Activated naive CD4-positive, alpha-beta T cell (primary cell): Measurements from ENCODE around the gene VEZT.
"Not testable (repeated sequence)": the region's sequence is repeated elsewhere in the genome, so short reads cannot be mapped to it uniquely, and the experiment has no call there.

Experiments used
- DNase-seq, 4 experiments: peaks; one replicate each; lab custom pipeline; 2025; lab: John Stamatoyannopoulos, UW

The VEZT gene

DNA sequence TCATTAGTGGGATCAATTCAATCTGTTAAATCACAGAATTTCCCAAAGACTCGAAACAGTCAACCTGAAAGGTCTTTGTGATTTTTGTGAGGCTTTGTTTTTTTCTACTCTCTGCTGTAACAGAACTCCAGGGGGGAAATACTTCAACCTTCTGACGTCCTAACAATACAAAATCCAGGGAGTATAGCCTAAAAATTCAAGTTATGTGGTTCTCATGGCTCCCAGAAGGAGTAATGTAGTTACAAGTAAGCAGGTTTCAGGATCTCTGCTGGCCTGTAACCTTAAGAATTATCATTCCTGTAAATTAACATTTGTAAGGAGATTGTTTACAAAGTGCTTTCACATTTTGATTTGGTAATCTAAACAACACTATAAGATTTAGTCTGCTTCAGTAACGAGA is 39.9 kb downstream of the VEZT start:
- no peak for DNase-seq

DNA sequence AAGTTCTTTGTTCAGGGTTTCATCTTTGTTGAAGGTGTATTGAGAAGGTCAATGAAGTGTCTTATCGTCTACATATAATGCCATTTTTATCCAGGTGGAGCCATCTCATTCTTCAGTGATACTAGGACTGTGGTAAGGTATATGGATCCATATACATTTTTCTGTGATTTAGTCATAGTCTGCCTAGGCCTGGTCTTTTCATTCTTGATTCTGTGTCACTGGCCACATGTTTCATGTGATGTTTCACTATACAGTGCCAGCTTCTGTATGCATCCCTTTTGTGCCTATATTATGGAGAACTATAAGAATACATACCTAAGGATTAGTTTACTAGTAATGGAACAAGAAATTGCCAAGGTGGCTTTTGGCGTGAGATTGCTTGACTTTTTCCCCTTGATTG is 40.5 kb downstream of the VEZT start:
- DNase-seq = no peak

DNA sequence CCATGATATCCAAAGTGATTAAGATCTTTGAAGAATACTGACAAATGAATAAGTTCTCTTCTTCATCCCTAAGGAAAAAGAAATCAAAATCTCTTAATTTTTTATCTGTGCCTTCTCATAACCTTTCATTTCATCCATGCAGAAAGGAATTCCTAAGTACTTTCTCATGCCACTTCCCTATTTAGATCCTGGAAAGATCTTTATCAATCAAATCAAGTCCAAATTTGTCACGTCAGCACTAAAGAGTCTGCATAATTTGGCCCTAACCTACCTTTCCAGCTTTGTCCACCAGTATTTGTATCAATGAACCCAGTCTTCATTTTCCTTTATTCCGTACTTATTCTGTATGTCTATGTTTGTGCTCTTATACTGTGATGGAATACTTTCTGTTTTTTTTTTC is 41.2 kb downstream of the VEZT start:
- no peak for DNase-seq

DNA sequence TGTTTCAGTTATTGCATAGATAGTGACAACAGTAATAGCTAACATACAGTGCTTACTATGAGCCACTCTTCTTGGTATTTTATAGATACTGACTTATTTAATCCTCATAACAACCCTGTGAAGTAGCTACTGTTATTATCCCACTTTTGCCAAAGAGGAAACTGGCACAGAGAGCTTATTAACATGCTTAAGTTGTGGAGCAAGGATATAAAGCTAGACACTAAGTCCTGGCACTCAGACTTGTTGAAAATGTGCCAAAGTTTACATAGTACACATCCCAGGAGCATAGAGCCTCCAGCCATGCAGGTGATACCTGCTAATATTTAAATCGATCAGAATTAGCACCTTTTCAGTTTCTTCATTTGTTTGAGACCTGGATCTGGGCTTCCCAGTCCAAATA is 41.8 kb downstream of the VEZT start:
- DNase-seq = no peak

DNA sequence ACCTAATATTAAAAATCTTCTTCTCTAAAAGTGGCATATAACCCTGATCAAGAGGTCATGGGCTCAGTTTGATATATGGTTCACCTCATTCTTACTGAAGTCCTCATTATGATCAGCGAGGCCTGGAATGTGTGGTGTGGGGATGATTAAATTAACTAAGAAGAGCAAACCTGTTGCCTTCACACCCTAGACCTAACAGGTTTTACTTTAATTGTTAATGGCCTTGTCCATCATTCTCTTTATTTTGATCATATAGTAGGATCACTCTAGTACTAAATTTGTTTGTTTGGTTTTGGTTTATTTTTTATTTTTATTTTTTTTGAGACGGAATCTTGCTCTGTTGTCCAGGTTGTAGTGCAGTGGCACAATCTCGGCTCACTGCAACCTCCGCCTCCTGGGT is 43.5 kb downstream of the VEZT start:
- no peak for DNase-seq

DNA sequence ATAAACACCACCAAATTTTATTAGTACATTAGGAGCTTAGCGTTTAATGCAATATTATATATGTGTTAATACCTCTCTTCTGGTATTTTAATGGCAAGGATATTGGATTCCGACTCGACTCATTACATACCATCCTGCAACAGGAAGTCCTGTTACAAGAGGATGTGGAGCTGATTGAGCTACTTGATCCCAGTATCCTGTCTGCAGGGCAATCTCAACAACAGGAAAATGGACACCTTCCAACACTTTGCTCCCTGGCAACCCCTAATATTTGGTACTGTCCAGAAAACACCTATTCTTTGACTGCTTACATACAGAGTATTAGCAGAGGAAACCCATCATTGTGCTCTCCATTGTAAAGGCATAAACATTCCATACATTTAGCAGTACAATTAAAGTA is 45.2 kb downstream of the VEZT start:
- no peak for DNase-seq

DNA sequence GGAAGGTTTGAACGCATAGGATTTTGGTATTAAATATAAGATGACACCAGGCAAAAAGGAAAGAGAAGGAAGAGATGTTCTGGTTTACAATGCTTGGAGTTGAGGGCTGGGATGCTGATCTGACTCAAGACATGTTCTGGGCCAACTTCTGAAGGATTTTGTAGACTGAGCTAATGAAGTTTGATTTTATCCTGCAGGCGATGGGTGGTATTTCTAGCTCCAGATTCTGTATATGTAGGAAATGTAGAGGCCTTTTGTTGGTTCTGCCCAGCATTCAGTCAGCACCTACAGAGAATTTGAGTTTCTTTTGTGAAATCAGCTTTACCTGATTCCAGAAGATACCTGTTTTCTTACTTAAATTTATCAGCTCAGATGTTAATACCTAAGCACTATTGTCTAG is 48.2 kb downstream of the VEZT start:
- DNase-seq = no peak

DNA sequence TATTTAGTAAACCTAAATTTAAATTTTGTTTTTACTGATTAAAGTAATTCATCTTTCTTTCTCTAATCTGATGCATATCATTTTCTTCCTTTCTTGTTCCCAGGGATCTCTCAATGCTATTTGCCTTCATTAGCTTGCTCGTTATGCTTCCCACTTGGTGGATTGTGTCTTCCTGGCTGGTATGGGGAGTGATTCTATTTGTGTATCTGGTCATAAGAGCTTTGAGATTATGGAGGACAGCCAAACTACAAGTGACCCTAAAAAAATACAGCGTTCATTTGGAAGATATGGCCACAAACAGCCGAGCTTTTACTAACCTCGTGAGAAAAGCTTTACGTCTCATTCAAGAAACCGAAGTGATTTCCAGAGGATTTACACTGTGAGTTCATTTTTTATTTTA is 48.6 kb downstream of the VEZT start:
- no peak for DNase-seq

DNA sequence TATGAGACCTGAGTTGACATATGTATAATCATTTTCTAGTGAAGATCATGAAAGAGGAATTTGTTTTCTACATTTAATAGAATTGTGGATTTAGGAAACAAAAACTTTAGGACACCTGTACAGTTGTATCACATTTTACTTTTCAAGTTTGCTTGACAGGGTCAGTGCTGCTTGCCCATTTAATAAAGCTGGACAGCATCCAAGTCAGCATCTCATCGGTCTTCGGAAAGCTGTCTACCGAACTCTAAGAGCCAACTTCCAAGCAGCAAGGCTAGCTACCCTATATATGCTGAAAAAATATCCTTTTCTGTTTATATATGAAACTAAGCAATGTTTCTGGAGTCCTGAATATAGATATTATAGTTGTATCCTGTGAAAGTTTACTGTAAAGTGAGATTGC is 52.3 kb downstream of the VEZT start:
- no peak for DNase-seq

DNA sequence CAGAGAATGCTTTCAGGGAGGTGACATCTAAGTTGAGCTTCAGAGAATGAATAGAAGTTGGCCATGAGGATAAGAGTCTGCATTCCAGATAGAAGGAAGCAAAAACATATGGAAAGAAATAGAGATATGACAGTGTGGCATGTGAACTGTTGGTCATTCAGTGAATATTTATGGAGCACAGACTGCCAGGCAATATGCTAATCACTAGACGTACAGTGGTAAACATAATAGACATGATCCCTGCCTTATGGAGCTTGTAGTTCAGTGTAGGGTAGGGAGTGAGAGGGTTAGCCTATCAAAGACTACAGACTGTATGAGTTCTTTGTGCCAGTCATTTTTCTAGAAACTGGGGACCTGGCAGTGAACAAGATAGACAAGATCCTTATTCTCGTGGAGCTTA is 53.9 kb downstream of the VEZT start:
- DNase-seq = no peak

DNA sequence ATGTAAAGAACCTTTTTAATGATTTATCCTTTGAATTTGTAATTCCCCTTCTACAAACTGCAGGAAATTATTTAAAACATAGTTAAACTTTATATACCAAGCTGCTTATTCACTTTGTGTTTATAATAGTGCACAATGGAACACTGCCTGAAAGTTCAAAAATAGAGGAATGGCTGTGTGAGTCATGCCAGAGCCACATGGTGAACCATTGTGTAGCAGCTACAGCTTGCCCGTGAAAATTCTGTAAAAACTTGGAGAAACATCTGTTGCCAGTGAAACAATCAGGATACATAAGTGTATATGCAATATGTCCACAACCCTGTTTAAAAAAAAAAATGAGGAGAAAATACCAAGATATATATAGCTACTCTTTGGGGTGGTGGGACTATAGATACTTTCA is 59.5 kb downstream of the VEZT start:
- no peak for DNase-seq

DNA sequence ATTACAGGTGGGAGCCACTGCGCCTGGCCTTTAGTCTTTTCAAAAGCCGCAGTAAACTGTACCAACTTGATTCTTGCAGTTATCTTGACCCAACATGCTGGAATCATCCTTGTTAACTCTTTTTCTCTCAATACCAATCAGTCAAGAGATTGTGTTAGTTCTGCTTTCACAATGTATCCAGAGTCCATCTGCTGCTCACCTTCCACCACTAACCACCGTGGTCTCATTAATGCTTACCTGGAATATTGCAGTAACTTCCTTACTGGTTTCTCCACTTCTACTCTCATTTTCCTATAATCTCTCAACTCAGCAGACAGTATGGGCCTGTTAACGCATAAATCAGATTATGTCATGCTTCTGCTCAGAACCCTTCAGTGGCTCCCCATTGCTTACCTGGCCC is 62.2 kb downstream of the VEZT start:
- no peak for DNase-seq

DNA sequence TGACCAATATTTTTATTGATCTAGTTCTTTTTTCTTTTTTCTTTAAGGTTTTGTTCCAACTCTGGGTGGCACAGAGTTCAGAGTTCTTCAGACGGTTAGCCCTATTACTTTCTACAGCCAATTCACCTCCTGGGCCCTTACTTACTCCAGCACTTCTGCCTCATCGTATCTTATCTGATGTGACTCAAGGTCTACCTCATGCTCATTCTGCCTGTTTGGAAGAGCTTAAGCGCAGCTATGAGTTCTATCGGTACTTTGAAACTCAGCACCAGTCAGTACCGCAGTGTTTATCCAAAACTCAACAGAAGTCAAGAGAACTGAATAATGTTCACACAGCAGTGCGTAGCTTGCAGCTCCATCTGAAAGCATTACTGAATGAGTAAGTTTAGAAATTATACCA is 64.7 kb downstream of the VEZT start:
- DNase-seq = no peak

DNA sequence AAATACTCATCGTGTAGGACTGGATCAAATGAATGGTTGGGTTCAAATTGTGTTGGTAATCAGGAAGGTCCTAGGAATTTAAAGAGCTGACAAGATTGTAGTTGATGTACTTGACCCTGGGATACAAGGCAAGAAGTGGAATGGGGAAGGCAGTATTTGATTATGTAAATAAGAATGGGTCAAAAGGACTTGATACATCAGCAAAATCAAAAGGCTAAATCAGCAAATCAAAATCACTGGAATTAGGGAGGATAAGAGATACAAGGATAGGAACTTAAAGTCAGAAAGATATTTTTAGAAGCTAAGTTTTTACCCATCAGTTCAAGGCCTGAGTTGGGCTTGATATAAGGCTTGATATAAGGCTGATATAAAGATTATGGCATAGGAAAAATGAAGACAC is 65.8 kb downstream of the VEZT start:
- no peak for DNase-seq

DNA sequence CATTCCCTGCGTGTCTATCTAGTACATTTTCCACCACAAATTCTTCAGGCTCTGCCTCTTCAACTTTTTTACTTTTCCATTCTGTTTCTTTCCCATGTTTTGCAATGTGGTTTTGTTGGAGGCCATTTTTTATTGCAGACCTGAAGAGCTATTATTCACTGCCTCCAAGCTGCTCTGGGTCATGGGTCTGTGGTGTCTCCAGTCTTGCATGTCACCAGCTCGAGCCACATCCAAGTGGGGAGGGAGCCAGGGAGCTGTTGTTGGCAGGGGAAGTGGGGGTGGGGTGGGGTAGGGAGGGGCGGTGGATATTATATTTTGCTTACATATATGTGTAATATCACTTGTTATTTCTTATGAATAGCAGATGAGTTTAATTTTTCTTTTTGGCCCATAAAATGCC is 69.1 kb downstream of the VEZT start:
- DNase-seq = no peak

DNA sequence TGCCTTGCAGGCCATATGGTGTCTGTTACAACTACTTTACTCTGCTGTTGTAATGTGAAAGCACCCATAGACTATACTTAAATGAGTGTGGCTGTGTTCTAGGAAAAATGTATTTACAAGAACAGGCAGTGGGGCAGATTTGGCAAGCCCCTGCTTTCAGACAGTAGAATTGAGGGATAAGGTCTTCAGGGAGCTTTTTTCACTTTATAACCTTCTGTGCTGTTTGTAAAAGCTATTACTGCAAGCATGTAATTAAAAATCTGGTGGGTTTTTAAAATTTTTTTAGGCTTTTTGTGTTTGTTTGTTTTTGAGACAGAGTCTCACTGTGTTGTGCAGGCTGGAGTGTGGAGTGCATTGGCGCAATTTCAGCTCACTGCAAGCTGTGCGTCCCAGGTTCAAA is 73.9 kb downstream of the VEZT start:
- no peak for DNase-seq

DNA sequence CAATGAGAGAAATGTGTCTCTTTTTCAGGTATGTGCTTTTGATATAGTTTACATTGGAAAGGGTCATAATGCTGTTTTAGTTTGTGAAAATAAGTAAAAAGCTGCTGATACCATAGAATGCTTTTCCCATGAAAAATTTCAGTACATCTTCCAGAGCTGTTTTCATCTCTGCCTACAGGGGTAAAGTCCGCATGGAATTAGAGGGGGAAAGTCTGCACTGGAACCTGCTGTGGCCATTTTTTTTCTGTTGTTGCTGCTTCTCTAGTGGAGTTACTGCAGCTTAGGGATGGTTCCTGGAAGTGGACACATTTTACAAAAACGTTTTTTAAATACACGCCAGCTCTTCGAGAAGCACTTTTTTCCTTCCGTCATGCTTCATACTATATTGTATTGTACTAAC is 81.3 kb downstream of the VEZT start:
- DNase-seq = no peak

DNA sequence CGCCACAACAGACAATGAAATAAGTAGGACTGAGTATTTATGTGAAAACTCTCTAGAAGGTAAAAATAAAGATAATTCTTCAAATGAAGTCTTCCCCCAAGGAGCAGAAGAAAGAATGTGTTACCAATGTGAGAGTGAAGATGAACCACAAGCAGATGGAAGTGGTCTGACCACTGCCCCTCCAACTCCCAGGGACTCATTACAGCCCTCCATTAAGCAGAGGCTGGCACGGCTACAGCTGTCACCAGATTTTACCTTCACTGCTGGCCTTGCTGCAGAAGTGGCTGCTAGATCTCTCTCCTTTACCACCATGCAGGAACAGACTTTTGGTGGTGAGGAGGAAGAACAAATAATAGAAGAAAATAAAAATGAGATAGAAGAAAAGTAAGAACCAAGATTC is 82.7 kb downstream of the VEZT start:
- no peak for DNase-seq

DNA sequence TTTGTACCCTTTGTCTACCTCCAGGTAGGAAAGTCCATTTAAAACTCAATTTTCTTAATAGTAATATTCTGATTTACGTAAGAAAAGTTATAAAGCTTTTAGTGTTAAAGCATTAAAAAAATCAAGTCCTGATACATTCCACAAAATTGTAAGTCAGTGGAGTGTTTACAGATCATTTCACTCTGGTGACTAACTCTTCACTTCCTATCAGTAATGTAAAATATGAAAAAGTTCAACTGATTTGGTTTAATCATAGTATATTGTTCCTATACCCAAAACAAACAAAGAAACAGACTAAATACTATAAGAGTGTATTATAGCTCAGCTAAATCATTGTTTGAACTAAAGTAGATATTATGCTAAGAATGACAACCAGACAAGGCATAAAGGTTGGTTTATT is 85.9 kb downstream of the VEZT start:
- DNase-seq = no peak

DNA sequence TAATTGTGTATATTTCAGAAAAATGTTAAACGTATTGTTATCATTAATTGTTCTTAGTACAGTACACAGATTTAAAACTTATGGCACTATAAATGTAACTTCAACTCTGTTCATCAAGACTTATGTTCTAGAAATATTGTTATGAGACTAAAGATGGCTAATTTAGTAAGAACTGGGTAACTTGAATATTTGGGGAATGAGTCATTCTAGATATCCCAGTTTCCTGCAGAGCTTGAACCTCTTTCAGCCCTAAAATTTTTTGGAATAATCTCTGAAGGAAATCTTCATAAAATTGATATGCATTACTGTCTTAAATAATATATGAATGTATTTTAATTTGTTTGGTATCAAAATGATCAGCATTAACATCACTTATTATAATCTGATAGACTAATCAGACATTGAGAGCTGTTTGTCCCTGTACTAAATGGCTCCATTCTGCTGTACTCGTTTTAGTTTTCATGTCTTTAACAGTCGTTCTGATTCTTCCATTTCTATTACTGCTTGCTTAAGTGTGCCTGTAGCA is 87.1 kb downstream of the VEZT start:
- DNase-seq = no peak

DNA sequence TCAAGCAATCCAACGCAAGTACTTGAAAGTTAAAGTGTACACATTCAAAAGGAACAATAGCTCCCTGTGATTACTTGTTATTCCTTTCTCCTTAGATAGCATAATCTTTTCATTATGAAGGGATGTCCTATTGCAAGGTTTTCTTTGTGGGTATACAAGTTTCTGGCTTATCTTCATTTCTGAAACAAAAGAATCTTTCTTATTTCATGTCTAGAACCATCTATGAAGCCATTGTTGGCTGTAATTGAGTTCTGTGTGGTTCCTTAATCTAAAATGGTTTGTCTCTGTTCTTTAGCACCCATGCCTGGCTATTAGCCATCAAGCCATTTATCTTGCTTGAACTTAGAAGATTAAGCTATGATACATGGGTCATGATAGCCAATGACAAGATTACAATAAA is 95.0 kb downstream of the VEZT start:
- DNase-seq = no peak

DNA sequence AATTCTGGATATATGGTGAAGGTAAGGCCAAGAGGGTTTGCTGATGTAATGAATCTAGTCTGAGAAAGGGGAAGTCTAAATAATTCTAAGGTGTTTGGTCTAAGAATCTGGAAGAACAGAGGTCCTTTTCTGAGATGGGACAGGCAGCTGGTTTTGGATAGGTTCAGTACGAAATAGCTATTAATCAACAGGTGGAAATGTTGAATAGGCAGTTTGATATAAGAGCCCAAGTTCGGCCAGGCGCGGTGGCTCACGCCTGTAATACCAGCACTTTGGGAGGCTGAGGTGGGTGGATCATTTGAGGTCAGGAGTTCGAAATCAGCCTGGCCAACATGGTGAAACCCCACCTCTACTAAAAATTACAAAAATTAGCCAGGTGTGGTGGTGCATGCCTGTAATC is 97.1 kb downstream of the VEZT start:
- not testable (repeated sequence) for DNase-seq

DNA sequence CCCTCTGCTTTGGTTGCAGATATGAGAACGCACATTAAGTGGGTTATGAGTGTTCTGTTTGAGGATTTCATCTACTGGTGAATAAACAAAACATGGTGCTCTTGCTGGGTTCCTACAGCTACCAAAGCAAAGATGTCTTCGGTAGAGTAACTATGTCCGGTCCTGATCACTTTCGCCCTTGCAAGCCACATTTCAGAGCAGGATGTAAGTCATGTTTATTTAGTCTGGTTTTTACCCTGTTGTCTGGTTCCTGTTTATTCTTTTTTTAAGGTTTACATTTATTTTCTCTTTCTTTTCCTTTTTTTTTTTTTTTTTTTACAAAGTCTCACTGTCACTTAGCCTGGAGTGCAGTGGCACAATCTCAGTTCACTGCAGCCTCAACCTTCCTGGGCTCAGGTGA is 99.2 kb downstream of the VEZT start:
- no peak for DNase-seq

DNA sequence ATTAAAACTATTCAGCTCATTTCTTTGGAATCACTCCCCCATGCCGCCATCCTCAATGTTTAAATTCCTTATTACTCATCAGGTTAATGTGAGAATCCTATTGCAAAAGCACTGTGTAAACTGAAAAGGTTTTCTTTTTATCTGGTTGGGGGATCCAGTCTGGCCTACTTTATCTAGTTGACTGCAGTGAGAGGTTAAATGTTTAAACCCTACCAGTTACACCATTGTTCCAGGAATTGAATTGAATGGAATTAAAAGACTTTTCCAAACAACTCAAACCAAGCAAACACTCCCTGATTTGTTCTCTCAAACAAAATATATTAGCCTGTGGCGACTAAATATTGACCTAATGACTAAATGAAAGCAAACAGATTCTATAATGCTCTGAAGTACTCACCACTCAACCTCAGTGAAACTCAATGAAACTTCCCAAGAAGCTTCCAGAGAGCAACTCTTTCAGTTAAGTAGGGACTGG is 100.5 kb downstream of the VEZT start:
- no peak for DNase-seq

DNA sequence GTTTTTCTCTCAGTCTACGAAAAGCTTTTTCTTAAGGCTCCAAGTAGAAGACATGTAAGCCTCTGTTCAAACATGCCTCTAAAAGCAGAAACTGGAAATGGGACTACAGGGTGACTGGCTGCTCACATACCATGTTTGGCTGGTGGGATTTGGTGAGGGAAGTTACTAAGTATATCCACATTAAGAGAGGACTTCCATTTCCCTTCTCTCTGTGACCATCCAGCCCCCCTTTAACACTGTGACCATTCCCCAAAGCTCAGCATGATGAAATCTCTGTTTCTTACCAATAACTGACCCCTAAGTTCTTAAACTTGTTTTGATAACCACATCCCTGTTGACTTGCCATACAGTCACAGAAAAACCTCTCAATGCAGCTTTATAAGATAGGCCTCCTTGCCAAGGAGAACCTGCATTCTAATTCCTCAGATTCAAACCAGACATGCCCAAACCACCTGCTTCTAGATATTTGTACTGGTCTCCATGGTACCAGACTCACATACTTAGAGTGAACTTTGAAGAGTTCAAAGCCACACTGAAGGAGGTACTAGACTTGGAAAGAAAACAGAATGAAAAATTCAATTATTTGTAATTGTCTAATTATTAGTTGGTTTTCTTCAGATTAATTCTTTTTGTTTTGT is 102.2 kb downstream of the VEZT start:
- no peak for DNase-seq
